ENCODE results near the gene PHLDA3.

DNA sequence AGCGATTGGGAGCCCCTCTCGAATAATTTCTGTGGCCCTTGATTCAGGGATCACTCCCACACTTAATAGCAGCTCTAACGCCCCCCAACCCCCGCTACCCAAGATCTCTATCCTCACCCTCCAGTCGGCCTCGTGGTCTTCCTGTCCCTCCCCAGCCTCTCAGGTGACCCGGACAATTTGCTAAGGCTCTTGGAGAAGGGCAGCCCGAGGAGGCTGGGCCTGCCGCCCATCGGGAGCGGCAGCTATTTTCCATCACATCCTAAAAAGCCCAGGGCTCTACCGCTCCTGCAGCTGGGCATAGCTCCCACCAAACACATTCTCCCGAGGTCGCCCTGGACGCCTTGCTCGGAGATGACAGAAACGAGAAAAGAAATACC is 12.0 kb upstream of the PHLDA3 start:
- no peak for TF ChIP-seq EZH2phosphoT487 (IDR thresholded peaks at IDR 0.05; ENCODE audit: low read length)
- TF ChIP-seq, protein P1, sequence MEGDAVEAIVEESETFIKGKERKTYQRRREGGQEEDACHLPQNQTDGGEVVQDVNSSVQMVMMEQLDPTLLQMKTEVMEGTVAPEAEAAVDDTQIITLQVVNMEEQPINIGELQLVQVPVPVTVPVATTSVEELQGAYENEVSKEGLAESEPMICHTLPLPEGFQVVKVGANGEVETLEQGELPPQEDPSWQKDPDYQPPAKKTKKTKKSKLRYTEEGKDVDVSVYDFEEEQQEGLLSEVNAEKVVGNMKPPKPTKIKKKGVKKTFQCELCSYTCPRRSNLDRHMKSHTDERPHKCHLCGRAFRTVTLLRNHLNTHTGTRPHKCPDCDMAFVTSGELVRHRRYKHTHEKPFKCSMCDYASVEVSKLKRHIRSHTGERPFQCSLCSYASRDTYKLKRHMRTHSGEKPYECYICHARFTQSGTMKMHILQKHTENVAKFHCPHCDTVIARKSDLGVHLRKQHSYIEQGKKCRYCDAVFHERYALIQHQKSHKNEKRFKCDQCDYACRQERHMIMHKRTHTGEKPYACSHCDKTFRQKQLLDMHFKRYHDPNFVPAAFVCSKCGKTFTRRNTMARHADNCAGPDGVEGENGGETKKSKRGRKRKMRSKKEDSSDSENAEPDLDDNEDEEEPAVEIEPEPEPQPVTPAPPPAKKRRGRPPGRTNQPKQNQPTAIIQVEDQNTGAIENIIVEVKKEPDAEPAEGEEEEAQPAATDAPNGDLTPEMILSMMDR (IDR thresholded peaks at IDR 0.05; ENCODE audit: low read length): no peak

All from MM.1S (cell line).